Measurements from ENCODE around the gene NME9.

The NME9 gene

DNA sequence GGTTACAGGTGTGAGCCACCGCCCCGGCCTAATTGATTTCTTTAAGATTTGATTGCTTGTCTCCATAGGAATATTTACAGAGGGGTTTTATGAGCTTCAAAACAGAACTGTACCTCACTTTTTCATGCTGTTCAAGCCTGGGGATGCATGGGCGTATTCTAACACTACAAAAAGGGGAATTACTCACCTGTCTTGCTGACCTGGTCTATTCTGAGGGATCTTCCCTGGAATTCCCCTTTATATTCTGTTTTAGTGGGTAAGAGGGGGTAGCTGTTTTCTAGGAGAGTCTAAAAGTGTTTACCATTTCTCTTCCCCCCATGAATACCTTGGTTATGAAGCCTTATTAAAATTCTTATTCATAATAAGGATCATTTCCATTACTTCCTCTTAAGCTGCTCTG lies 48.1 kb downstream of the NME9 start:
- Histone ChIP-seq H3K4me1 (ENCODE audit: control insufficient read depth, insufficient read depth, low read length) (no peaks in the 10 kb centered on the region), H3K27ac (ENCODE audit: low read depth, low read length) (no peak overlapping the region), H3K9ac (ENCODE audit: low read depth, low read length) (no peak overlapping the region), H3K9me3 (ENCODE audit: control insufficient read depth, insufficient read depth, low read length) (no peaks in the 10 kb centered on the region), H3K27me3 (ENCODE audit: control insufficient read depth, insufficient read depth, low read length) (no peaks in the 10 kb centered on the region), H3K4me3 (ENCODE audit: low read depth, low read length) (no peak overlapping the region), H3K36me3 (ENCODE audit: control insufficient read depth, insufficient read depth, low read length) (peaks cover 24% of the 10 kb centered on the region)

DNA sequence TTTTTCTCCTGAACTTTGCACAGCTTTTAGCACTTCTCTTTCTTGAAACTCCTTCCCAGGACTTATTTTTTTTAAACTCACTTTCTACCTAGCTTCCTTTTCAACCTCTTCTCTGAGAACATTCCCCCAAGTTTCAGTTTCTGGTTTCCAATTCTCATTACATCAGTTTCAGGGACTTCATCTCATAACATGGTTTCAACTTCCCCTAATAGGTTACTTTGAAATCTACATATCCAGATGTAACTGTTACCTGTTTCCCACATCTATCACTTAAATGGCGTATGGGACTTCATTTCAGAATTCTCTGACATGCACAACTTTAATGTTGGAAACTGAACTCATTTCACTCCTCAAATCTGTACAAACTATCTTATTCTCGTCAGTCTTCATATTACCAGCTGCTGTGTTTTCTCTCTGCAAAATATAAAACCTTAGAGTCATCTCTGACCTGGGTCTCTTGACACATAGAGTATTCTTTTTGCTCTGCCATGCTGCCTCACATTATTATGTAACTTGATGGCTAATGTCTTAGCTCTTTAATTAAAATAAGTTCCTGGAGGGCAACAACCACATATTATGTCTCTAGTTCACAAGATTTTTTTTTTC lies 58.4 kb downstream of the NME9 start:
- H3K4me3 ChIP-seq (ENCODE audit: low read depth, low read length), result no peak overlapping the region
- no peaks in the 10 kb centered on the region for H3K4me1 ChIP-seq (ENCODE audit: control insufficient read depth, insufficient read depth, low read length)
- H3K9me3 ChIP-seq (ENCODE audit: control insufficient read depth, insufficient read depth, low read length), result no peaks in the 10 kb centered on the region
- no peak overlapping the region for H3K9ac ChIP-seq (ENCODE audit: low read depth, low read length)
- H3K27ac ChIP-seq (ENCODE audit: low read depth, low read length), result no peak overlapping the region
- H3K27me3 ChIP-seq (ENCODE audit: control insufficient read depth, insufficient read depth, low read length), result no peaks in the 10 kb centered on the region
- peaks cover 72% of the 10 kb centered on the region for H3K36me3 ChIP-seq (ENCODE audit: control insufficient read depth, insufficient read depth, low read length)

DNA sequence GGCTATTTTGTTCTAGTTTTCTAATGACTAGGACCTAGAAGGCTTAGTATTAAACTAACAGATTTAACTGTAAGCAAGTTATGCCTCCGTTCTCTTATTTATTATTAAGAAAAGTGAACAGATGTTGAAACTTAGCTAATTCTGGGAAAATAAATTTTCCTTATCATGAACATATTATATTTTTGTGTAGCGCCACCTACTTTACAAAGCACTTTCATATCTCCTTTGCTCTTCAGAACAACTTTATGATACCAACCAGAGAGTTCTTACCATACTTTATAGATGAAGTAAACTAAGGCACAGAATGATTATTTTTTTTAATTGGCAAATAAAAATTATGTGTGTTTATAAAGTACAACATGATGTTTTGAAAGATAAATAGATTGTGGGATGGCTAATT lies 59.4 kb downstream of the NME9 start:
- no peak overlapping the region for H3K4me3 ChIP-seq (ENCODE audit: low read depth, low read length)
- H3K9ac ChIP-seq (ENCODE audit: low read depth, low read length), result no peak overlapping the region
- no peak overlapping the region for H3K27ac ChIP-seq (ENCODE audit: low read depth, low read length)
- no peaks in the 10 kb centered on the region for H3K9me3 ChIP-seq (ENCODE audit: control insufficient read depth, insufficient read depth, low read length)
- H3K4me1 ChIP-seq (ENCODE audit: control insufficient read depth, insufficient read depth, low read length), result no peaks in the 10 kb centered on the region
- no peaks in the 10 kb centered on the region for H3K27me3 ChIP-seq (ENCODE audit: control insufficient read depth, insufficient read depth, low read length)
- H3K36me3 ChIP-seq (ENCODE audit: control insufficient read depth, insufficient read depth, low read length), result peaks cover 65% of the 10 kb centered on the region

DNA sequence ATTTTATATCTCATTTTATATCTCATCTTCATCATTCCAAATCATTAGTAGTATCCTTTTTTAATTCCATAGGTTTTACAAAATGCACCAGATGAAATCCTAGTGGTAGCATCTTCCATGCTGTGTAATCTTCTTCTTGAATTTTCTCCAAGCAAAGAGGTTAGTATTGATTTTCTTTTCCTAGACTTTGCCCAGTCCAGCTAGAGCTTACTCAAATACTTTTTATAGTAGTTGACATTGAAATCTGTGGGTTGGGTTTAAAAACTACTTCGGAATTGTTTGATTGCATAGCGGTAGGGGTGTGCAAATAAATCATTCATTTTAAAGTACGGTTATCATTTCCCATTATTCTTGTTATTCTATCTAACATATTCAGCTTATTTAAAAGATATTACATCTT lies 62.6 kb downstream of the NME9 start:
- Histone ChIP-seq H3K36me3 (ENCODE audit: control insufficient read depth, insufficient read depth, low read length) (peaks cover 35% of the 10 kb centered on the region), H3K27me3 (ENCODE audit: control insufficient read depth, insufficient read depth, low read length) (no peaks in the 10 kb centered on the region), H3K27ac (ENCODE audit: low read depth, low read length) (no peak overlapping the region), H3K9me3 (ENCODE audit: control insufficient read depth, insufficient read depth, low read length) (no peaks in the 10 kb centered on the region), H3K4me1 (ENCODE audit: control insufficient read depth, insufficient read depth, low read length) (no peaks in the 10 kb centered on the region), H3K4me3 (ENCODE audit: low read depth, low read length) (no peak overlapping the region), H3K9ac (ENCODE audit: low read depth, low read length) (no peak overlapping the region)

DNA sequence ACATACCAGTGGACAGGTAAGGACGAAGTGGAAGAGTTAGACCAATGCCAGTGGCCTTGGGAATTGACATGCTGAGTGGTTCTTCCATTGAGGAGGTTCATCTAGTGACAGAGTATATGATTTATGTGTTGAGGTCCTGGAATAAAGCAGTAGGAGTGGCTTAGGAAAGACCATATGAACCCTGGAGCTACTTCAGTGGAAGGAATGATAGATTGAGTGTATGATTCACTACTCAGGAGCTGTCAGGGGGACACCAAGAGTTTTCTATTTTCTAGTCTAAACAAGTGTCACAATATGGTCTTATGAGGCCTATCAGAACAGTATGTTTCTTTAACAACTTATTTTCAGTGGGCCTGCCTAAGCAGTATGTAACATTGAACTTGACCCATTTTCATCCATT lies 63.9 kb downstream of the NME9 start:
- Histone ChIP-seq H3K4me3 (ENCODE audit: low read depth, low read length) (no peak overlapping the region), H3K9ac (ENCODE audit: low read depth, low read length) (no peak overlapping the region), H3K27me3 (ENCODE audit: control insufficient read depth, insufficient read depth, low read length) (no peaks in the 10 kb centered on the region), H3K27ac (ENCODE audit: low read depth, low read length) (no peak overlapping the region), H3K36me3 (ENCODE audit: control insufficient read depth, insufficient read depth, low read length) (peaks cover 24% of the 10 kb centered on the region), H3K4me1 (ENCODE audit: control insufficient read depth, insufficient read depth, low read length) (no peaks in the 10 kb centered on the region), H3K9me3 (ENCODE audit: control insufficient read depth, insufficient read depth, low read length) (no peaks in the 10 kb centered on the region)

DNA sequence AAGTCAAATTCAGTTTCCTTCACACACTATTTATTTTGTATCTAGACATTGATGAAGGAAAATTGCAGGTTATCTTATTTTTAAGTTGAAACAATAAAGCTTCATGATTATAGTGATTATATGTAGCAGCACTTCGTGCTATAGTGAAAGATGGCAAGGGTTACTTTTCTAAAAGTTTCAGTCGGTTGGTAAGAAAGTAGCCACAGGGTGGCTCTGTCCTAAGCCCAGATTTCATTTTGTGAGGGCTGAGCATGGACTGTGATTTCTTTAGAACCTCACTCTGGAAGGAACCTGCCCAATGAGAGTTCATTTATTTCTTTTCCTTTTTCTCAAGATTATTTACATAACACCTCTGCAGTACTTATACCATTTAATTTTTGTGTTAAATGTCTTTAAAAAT lies 66.5 kb downstream of the NME9 start:
- Histone ChIP-seq H3K9me3 (ENCODE audit: control insufficient read depth, insufficient read depth, low read length) (no peaks in the 10 kb centered on the region), H3K9ac (ENCODE audit: low read depth, low read length) (no peak overlapping the region), H3K4me1 (ENCODE audit: control insufficient read depth, insufficient read depth, low read length) (no peaks in the 10 kb centered on the region), H3K36me3 (ENCODE audit: control insufficient read depth, insufficient read depth, low read length) (peaks cover 11% of the 10 kb centered on the region), H3K27ac (ENCODE audit: low read depth, low read length) (no peak overlapping the region), H3K4me3 (ENCODE audit: low read depth, low read length) (no peak overlapping the region), H3K27me3 (ENCODE audit: control insufficient read depth, insufficient read depth, low read length) (no peaks in the 10 kb centered on the region)

DNA sequence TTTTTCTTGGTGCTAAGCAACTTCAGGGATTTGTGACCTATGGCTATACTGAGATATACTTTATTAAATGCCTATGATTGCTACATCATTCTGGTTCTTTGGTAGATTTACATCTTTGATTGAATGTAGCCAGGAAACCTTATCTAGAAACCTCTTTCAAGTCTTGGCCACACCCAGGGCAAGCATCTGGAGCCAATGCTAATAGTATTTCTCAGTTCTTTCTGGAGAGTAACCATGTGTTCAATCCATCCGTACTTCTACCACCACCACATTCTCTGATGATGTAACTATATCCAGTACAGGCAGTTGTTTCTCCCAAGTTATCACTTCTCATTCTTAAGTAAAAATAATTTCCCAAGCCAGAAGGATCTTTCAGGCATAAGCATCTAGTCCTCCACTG lies 69.0 kb downstream of the NME9 start:
- Histone ChIP-seq H3K27me3 (ENCODE audit: control insufficient read depth, insufficient read depth, low read length) (no peaks in the 10 kb centered on the region), H3K4me3 (ENCODE audit: low read depth, low read length) (no peak overlapping the region), H3K9me3 (ENCODE audit: control insufficient read depth, insufficient read depth, low read length) (no peaks in the 10 kb centered on the region), H3K36me3 (ENCODE audit: control insufficient read depth, insufficient read depth, low read length) (no peaks in the 10 kb centered on the region; the same call in 1 of the 2 replicates), H3K9ac (ENCODE audit: low read depth, low read length) (no peak overlapping the region), H3K4me1 (ENCODE audit: control insufficient read depth, insufficient read depth, low read length) (no peaks in the 10 kb centered on the region), H3K27ac (ENCODE audit: low read depth, low read length) (no peak overlapping the region)

DNA sequence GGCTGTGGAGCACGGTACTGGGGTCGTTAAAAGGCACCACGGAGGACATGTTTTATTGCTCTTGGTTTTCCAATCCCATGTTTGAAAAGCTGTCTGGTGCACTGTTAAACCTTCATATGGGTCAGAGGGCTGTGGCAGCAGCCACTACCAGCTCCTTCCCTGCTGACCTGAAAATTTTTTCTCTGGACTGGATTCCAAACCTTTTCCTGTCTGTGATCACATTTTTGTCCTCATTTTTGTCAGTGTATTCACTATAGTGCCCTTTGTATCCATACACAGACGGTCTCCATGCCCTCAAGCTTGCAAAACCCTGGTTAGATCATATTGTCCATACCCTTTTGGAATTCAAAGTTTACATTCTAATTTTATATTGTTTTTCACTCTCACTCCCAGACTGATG lies 70.5 kb downstream of the NME9 start:
- Histone ChIP-seq H3K9ac (ENCODE audit: low read depth, low read length) (no peak overlapping the region), H3K36me3 (ENCODE audit: control insufficient read depth, insufficient read depth, low read length) (no peaks in the 10 kb centered on the region), H3K27me3 (ENCODE audit: control insufficient read depth, insufficient read depth, low read length) (no peaks in the 10 kb centered on the region), H3K27ac (ENCODE audit: low read depth, low read length) (no peak overlapping the region), H3K4me3 (ENCODE audit: low read depth, low read length) (no peak overlapping the region), H3K4me1 (ENCODE audit: control insufficient read depth, insufficient read depth, low read length) (no peaks in the 10 kb centered on the region), H3K9me3 (ENCODE audit: control insufficient read depth, insufficient read depth, low read length) (no peaks in the 10 kb centered on the region)

DNA sequence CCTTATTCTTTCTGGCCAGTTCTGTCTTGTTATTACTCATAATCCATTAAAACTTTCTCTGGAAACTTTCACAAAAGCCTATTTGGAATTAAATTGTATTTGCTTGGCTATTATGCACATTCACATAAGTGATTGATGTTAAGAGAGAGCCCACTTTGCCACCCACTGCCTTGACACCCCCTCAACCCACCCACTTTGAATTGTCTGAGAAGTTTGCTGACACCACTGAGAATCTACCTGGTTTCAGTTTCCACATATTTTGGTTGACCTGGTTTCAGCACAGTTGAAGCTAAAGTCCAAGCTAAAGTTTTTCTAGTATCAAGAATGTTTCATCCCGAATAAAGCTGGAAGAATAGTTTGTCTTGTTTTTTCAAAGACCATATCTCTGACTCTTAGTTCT lies 71.7 kb downstream of the NME9 start:
- H3K9ac ChIP-seq (ENCODE audit: low read depth, low read length), result no peak overlapping the region
- no peak overlapping the region for H3K27ac ChIP-seq (ENCODE audit: low read depth, low read length)
- no peaks in the 10 kb centered on the region for H3K9me3 ChIP-seq (ENCODE audit: control insufficient read depth, insufficient read depth, low read length)
- no peaks in the 10 kb centered on the region for H3K36me3 ChIP-seq (ENCODE audit: control insufficient read depth, insufficient read depth, low read length)
- H3K27me3 ChIP-seq (ENCODE audit: control insufficient read depth, insufficient read depth, low read length), result no peaks in the 10 kb centered on the region
- no peak overlapping the region for H3K4me3 ChIP-seq (ENCODE audit: low read depth, low read length)
- no peaks in the 10 kb centered on the region for H3K4me1 ChIP-seq (ENCODE audit: control insufficient read depth, insufficient read depth, low read length)

DNA sequence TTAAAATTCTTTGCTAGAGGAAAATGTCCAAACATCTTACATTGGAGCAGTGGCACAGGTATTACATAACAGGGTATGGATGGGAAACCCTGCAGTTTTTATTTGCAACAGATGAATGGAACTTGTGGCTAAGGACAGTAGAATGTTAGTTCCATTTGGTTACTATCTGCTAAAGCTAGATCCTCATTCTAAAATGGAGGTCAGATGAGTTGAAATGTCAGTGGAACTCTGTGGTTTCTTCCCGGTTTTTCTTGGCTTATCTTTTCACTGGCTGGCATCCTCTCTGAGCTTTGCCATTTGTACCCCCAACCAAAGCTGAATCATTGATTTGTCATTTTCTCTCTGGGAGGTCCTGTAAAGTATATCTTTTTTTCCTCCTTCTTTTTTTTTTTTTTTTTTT lies 73.6 kb downstream of the NME9 start:
- no peak overlapping the region for H3K27ac ChIP-seq (ENCODE audit: low read depth, low read length)
- H3K27me3 ChIP-seq (ENCODE audit: control insufficient read depth, insufficient read depth, low read length), result no peaks in the 10 kb centered on the region
- H3K4me3 ChIP-seq (ENCODE audit: low read depth, low read length), result no peak overlapping the region
- H3K9me3 ChIP-seq (ENCODE audit: control insufficient read depth, insufficient read depth, low read length), result no peaks in the 10 kb centered on the region
- H3K9ac ChIP-seq (ENCODE audit: low read depth, low read length), result no peak overlapping the region
- H3K36me3 ChIP-seq (ENCODE audit: control insufficient read depth, insufficient read depth, low read length), result peaks cover 3% of the 10 kb centered on the region; the same call in 1 of the 2 replicates
- H3K4me1 ChIP-seq (ENCODE audit: control insufficient read depth, insufficient read depth, low read length), result no peaks in the 10 kb centered on the region

DNA sequence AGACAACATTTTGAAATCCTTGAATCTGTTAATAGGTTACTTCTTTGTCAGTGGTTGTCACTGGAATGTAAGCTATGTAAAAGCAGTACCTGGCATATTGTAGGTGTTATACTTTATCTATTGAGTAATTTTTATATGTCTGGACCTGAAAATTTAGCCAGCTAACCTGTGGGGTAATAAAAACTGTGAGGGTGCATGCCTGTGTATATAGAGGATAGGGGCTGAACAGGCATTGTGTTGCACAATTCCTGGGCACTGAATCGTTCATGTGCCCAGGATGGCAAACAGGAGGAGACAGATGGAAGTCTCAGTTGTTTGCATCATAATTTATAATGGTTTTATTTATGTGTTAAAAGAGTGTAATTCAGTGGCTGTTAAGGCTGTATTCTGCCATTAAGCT lies 75.4 kb downstream of the NME9 start:
- Histone ChIP-seq H3K27me3 (ENCODE audit: control insufficient read depth, insufficient read depth, low read length) (no peaks in the 10 kb centered on the region), H3K27ac (ENCODE audit: low read depth, low read length) (no peak overlapping the region), H3K36me3 (ENCODE audit: control insufficient read depth, insufficient read depth, low read length) (peaks cover 4% of the 10 kb centered on the region; the same call in 1 of the 2 replicates), H3K9ac (ENCODE audit: low read depth, low read length) (no peak overlapping the region), H3K9me3 (ENCODE audit: control insufficient read depth, insufficient read depth, low read length) (no peaks in the 10 kb centered on the region), H3K4me1 (ENCODE audit: control insufficient read depth, insufficient read depth, low read length) (no peaks in the 10 kb centered on the region), H3K4me3 (ENCODE audit: low read depth, low read length) (no peak overlapping the region)

DNA sequence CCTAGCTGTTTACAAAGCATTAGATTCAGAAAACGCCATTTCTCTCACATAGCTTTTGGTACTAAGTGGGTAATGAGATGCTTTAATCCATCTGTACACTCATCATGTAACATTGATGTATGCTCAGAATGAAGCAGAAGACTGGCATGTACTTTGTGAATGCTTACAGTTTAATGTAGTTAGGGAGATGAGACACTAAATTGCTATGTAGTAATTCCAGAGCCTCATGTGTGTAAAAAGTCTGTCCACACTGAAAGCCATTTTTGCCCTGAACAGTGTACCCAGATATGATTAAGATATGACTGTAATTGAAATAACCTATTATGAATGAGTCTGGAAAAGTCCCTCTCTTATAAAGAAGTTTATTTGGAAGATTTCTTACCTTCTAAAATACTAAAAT lies 76.0 kb downstream of the NME9 start:
- Histone ChIP-seq H3K27ac (ENCODE audit: low read depth, low read length) (no peak overlapping the region), H3K36me3 (ENCODE audit: control insufficient read depth, insufficient read depth, low read length) (peaks cover 10% of the 10 kb centered on the region; the same call in 1 of the 2 replicates), H3K9ac (ENCODE audit: low read depth, low read length) (no peak overlapping the region), H3K9me3 (ENCODE audit: control insufficient read depth, insufficient read depth, low read length) (no peaks in the 10 kb centered on the region), H3K4me3 (ENCODE audit: low read depth, low read length) (no peak overlapping the region), H3K27me3 (ENCODE audit: control insufficient read depth, insufficient read depth, low read length) (no peaks in the 10 kb centered on the region), H3K4me1 (ENCODE audit: control insufficient read depth, insufficient read depth, low read length) (no peaks in the 10 kb centered on the region)
